H1 (cell line): ENCODE measurements around the gene LSR. TPM values are rescaled to one million over a fixed set of nuclear protein-coding genes. Genes with fewer than 3 reads are reported as not detected.

ENCODE experiments used
- CTCF ChIA-PET: fragments of 300-600 bp; sonication (Branson Sonifier 250); formaldehyde crosslinking; loops from one replicate; lab custom pipeline; 2021; ENCODE audit not compliant: partially characterized antibody; lab: Charles Lee
- POLR2A ChIA-PET: fragments of 300-600 bp; sonication (Branson Sonifier 250); formaldehyde crosslinking; loops from one replicate; lab custom pipeline; 2021; ENCODE audit warnings: inconsistent platforms; ENCODE audit not compliant: partially characterized antibody; lab: Charles Lee
- DNase-seq, 2 experiments: peaks; one replicate each; pipeline versions ENCODE4 v3.0.0 to v3.0.0-alpha.2; 2010 to 2022; ENCODE audit warnings: low spot score in 2 of 2, low read depth in 1 of 2, mixed read lengths in 1 of 2
- FAIRE-seq: peaks from 2 replicates; lab custom pipeline; 2011; peaks lifted over from hg19 to GRCh38; lab: Jason Lieb, UNC
- H2AFZ ChIP-seq: 2 replicates; pipeline ENCODE4 v1.8.1; 2012; ENCODE audit warnings: low read length, inconsistent platforms
- H2AK5ac ChIP-seq: 2 replicates; pipeline ENCODE4 v1.6.1; 2013; ENCODE audit warnings: low read depth, low read length
- H2BK120ac ChIP-seq: replicated peaks from 2 replicates; pipeline ENCODE3; 2013; ENCODE audit warnings: low read depth, low read length, inconsistent platforms
- H2BK12ac ChIP-seq: 2 replicates; pipeline ENCODE4 v1.6.1; 2013; ENCODE audit warnings: low read depth, low read length
- H2BK15ac ChIP-seq: 2 replicates; pipeline ENCODE4 v1.6.1; 2013; ENCODE audit warnings: low read length
- H2BK20ac ChIP-seq: 2 replicates; pipeline ENCODE4 v1.6.1; 2013; ENCODE audit warnings: low read length
- H2BK5ac ChIP-seq: 2 replicates; pipeline ENCODE4 v1.6.1; 2013; ENCODE audit warnings: low read depth, low read length
- H3K14ac ChIP-seq: 2 replicates; pipeline ENCODE4 v1.6.1; 2013; ENCODE audit warnings: inconsistent platforms; ENCODE audit not compliant: insufficient read length
- H3K18ac ChIP-seq: 2 replicates; pipeline ENCODE4 v1.6.1; 2013; ENCODE audit warnings: low read length; ENCODE audit errors: extremely low read depth
- H3K23ac ChIP-seq: 2 replicates; pipeline ENCODE4 v1.6.1; 2013; ENCODE audit warnings: inconsistent platforms; ENCODE audit not compliant: insufficient read length
- H3K23me2 ChIP-seq: 2 replicates; pipeline ENCODE4 v1.6.1; 2013; ENCODE audit warnings: low read depth, low read length
- H3K27ac ChIP-seq: 2 replicates; pipeline ENCODE4 v1.6.1; 2011; ENCODE audit warnings: low read depth, low read length, inconsistent platforms
- H3K27me3 ChIP-seq, 4 experiments: replicated peaks in 1 of 4; 1 replicate in 1 of 4; 2 replicates in 3 of 4; pipeline versions ENCODE4 v1.6.1 to v1.8.1; 2011 to 2013; ENCODE audit warnings: low read length in 3 of 4, mild to moderate bottlenecking in 3 of 4, inconsistent platforms in 2 of 4, mixed read lengths in 2 of 4, moderate library complexity in 1 of 4; ENCODE audit not compliant: control insufficient read depth in 3 of 4, insufficient read depth in 3 of 4; ENCODE audit errors: extremely low read depth in 1 of 4
- H3K36me3 ChIP-seq, 4 experiments: 2 replicates each; pipeline versions ENCODE4 v1.6.1 to v1.8.1; 2011 to 2013; ENCODE audit warnings: mild to moderate bottlenecking in 4 of 4, low read length in 3 of 4, moderate library complexity in 2 of 4, control low read depth in 1 of 4, inconsistent platforms in 1 of 4; ENCODE audit not compliant: insufficient read depth in 4 of 4, control insufficient read depth in 2 of 4
- H3K4ac ChIP-seq: replicated peaks from 2 replicates; pipeline ENCODE3; 2013; ENCODE audit warnings: low read length, low read depth, mixed read lengths, inconsistent platforms; ENCODE audit not compliant: insufficient read length
- H3K4me1 ChIP-seq, 4 experiments: replicated peaks in 1 of 4; 1 replicate in 1 of 4; 2 replicates in 3 of 4; pipeline versions ENCODE4 v1.6.1 to v1.8.1; 2011 to 2013; ENCODE audit warnings: low read length in 3 of 4, inconsistent platforms in 2 of 4, mixed read lengths in 1 of 4; ENCODE audit not compliant: insufficient read depth in 4 of 4, control insufficient read depth in 3 of 4
- H3K4me2 ChIP-seq, 2 experiments: 2 replicates each; pipeline versions ENCODE4 v1.6.1 to v1.8.1; 2011 to 2013; ENCODE audit warnings: low read depth in 2 of 2, low read length in 2 of 2, control low read depth in 1 of 2, inconsistent platforms in 1 of 2, mild to moderate bottlenecking in 1 of 2; ENCODE audit not compliant: insufficient read depth in 1 of 2
- H3K4me3 ChIP-seq, 4 experiments: fragments of 200-600, 300-600 bp in 1 of 4; sonication (generic), shearing (Covaris generic), sonication (Bioruptor Twin) in 1 of 4; 2 replicates each; pipeline versions ENCODE4 v1.5.1 to v1.8.1; 2011 to 2016; ENCODE audit warnings: low read length in 4 of 4, low read depth in 3 of 4, control low read depth in 2 of 4, inconsistent platforms in 2 of 4, mild to moderate bottlenecking in 2 of 4, mixed read lengths in 1 of 4, moderate library complexity in 1 of 4; ENCODE audit not compliant: insufficient read depth in 2 of 4; ENCODE audit errors: extremely low read depth in 1 of 4
- H3K56ac ChIP-seq: replicated peaks from 2 replicates; pipeline ENCODE3; 2013; ENCODE audit warnings: low read depth, mild to moderate bottlenecking, mixed read lengths, low read length, inconsistent platforms; ENCODE audit not compliant: insufficient read length
- H3K79me1 ChIP-seq: 2 replicates; pipeline ENCODE4 v1.6.1; 2013; ENCODE audit warnings: low read depth, low read length, control low read depth
- H3K79me2 ChIP-seq, 2 experiments: 2 replicates each; pipeline versions ENCODE4 v1.6.1 to v1.8.1; 2012 to 2013; ENCODE audit warnings: low read length in 2 of 2, mild to moderate bottlenecking in 2 of 2, inconsistent platforms in 1 of 2; ENCODE audit not compliant: insufficient read depth in 2 of 2, control insufficient read depth in 1 of 2
- H3K9ac ChIP-seq, 4 experiments: replicated peaks in 1 of 4; 1 replicate in 1 of 4; 2 replicates in 3 of 4; pipeline versions ENCODE4 v1.6.1 to v1.8.1; 2011 to 2013; ENCODE audit warnings: low read depth in 3 of 4, low read length in 3 of 4, control low read depth in 2 of 4, mild to moderate bottlenecking in 2 of 4, moderate library complexity in 2 of 4, inconsistent platforms in 1 of 4; ENCODE audit errors: extremely low read depth in 1 of 4
- H3K9me3 ChIP-seq, 2 experiments: 2 replicates each; pipeline versions ENCODE4 v1.6.1 to v1.8.1; 2012 to 2013; ENCODE audit warnings: mild to moderate bottlenecking in 2 of 2, moderate library complexity in 2 of 2, control low read depth in 1 of 2, inconsistent platforms in 1 of 2, low read depth in 1 of 2, low read length in 1 of 2, mixed read lengths in 1 of 2; ENCODE audit not compliant: insufficient read depth in 2 of 2
- H4K20me1 ChIP-seq, 2 experiments: replicated peaks in 1 of 2; 2 replicates each; pipeline versions ENCODE3 to v1.8.1; 2011 to 2013; ENCODE audit warnings: inconsistent platforms in 2 of 2, low read length in 2 of 2, mild to moderate bottlenecking in 1 of 2; ENCODE audit not compliant: insufficient read depth in 2 of 2, control insufficient read depth in 1 of 2
- H4K5ac ChIP-seq: 2 replicates; pipeline ENCODE4 v1.6.1; 2013; ENCODE audit warnings: low read length, low read depth, mixed read lengths, inconsistent platforms; ENCODE audit not compliant: insufficient read length
- H4K8ac ChIP-seq: 2 replicates; pipeline ENCODE4 v1.8.0; 2013; ENCODE audit warnings: mild to moderate bottlenecking, moderate library complexity, low read length, inconsistent platforms; ENCODE audit not compliant: insufficient read depth; ENCODE audit errors: extremely low read depth
- H4K91ac ChIP-seq: replicated peaks from 2 replicates; pipeline ENCODE3; 2013; ENCODE audit warnings: low read length, mixed read lengths, inconsistent platforms; ENCODE audit not compliant: insufficient read length
- CBX5 ChIP-seq: fragments of 300-800, 300-1000 bp; sonication (generic); IDR thresholded peaks from 2 replicates; pipeline ENCODE4 v1.7.1; 2016; ENCODE audit warnings: antibody characterized with exemption, low read length, low read depth
- EZH2 ChIP-seq: fragments of 200-600 bp; sonication (generic); IDR thresholded peaks from 2 replicates; pipeline ENCODE4 v1.7.1; 2012; ENCODE audit warnings: low read depth, mild to moderate bottlenecking, moderate library complexity, low read length, inconsistent platforms; ENCODE audit not compliant: severe bottlenecking
- FOSL1 ChIP-seq: IDR thresholded peaks from 2 replicates; pipeline ENCODE4 v1.6.1; 2011; ENCODE audit warnings: mild to moderate bottlenecking, low read depth, low read length, moderate library complexity; ENCODE audit not compliant: insufficient read depth
- KDM5A ChIP-seq: fragments of 200-600 bp; IDR thresholded peaks from 2 replicates; pipeline ENCODE4 v1.7.1; 2012; ENCODE audit warnings: mild to moderate bottlenecking, low read length, inconsistent platforms, mixed read lengths
- MAX ChIP-seq: IDR thresholded peaks from 2 replicates; pipeline ENCODE4 v1.6.1; 2012; ENCODE audit warnings: inconsistent platforms
- NANOG ChIP-seq: IDR thresholded peaks from 2 replicates; pipeline ENCODE4 v1.6.1; 2011; ENCODE audit warnings: low read length, low read depth, mild to moderate bottlenecking, inconsistent platforms; ENCODE audit not compliant: insufficient read depth, poor library complexity, severe bottlenecking
- TCF12 ChIP-seq: IDR thresholded peaks from 2 replicates; pipeline ENCODE4 v1.6.1; 2011; ENCODE audit warnings: low read depth, mild to moderate bottlenecking, low read length
- YY1 ChIP-seq: IDR thresholded peaks from 2 replicates; pipeline ENCODE4 v1.6.1; 2011; ENCODE audit warnings: low read depth, mild to moderate bottlenecking, low read length
- WGBS, 2 experiments: shearing (Covaris generic) in 1 of 2; methylation state at CpG; one replicate each; pipeline versions ENCODE4 v1.1.6 to v1.1.7; 2013 to 2015; ENCODE audit warnings: low lambda C conversion rate in 2 of 2, mixed read lengths in 2 of 2, inconsistent platforms in 1 of 2, low coverage in 1 of 2, missing lambda C conversion rate in 1 of 2; ENCODE audit not compliant: insufficient replicate concordance in 2 of 2, insufficient coverage in 1 of 2, insufficient read length in 1 of 2; ENCODE audit errors: extremely low coverage in 1 of 2, missing lambda C conversion rate in 1 of 2; 5-methylcytosine and 5-hydroxymethylcytosine counted together
- polyA plus RNA-seq, 7 experiments: library from polyadenylated mRNA; depleted of rRNA in 3 of 7; stranded (reverse) in 5 of 7; unstranded in 2 of 7; fragments of >200 nt in 5 of 7; fragments of 200-250 nt in 2 of 7; gene quantifications; 1 replicate in 5 of 7; 2 replicates in 1 of 7; 4 replicates in 1 of 7; pipeline versions ENCODE4 v1.2.1 to v1.2.3, GENCODE V29; 2011 to 2013; ENCODE audit warnings: missing spikeins in 2 of 7, mixed read lengths in 2 of 7
- total RNA-seq: library from RNA; stranded (reverse); fragmentation: NEBNext Ultra II Directional; extraction: Animal tissue kit (Norgen Biotek cat#: 25700); gene quantifications from 2 replicates; pipeline ENCODE4 v1.2.1, GENCODE V29; 2021

Gene LSR
- total and polyA plus RNA-seq, 2 of the 8 experiments (the other 6 are each of a cell fraction or from before 2014, with no cell fraction given): 159 to 186 TPM

GRCh38 chr19:35251456-35251855, 2.7 kb downstream of the LSR start:
- no peak overlapping the region for H3K4me2 ChIP-seq
- FAIRE-seq (no peak), DNase-seq (peak in 1 of 2 experiments; percentile 27)
- H3K4me1 ChIP-seq: peaks cover 0 to 14% (median 8%) of the 10 kb centered on the region in 4 experiments; a peak in 6 of 7 replicates
- CTCF ChIA-PET: interaction anchor here (1.0 to 1.5 kb wide), 2 partner anchors 13 to 115 kb away, joined by 3 to 4 read pairs; no protein-coding TSS in a partner anchor
- H4K20me1 ChIP-seq: peaks cover 28 to 30% of the 10 kb centered on the region in 2 experiments
- no peak overlapping the region for H2AK5ac ChIP-seq
- H3K18ac ChIP-seq: no peak overlapping the region
- no peaks in the 10 kb centered on the region for H3K9me3 ChIP-seq
- H3K27me3 ChIP-seq: no peaks in the 10 kb centered on the region
- POLR2A ChIA-PET: interaction anchor here (0.8 to 9.8 kb wide), 5 partner anchors 13 to 104 kb away, joined by 3 to 146 read pairs (median 4); partner anchors contain the start of genes FXYD5 and USF2
- H2BK5ac ChIP-seq: no peak overlapping the region
- no peak overlapping the region for H3K9ac ChIP-seq
- no peak overlapping the region for H3K23ac ChIP-seq
- no peak overlapping the region for H2BK120ac ChIP-seq
- no peak overlapping the region for H3K56ac ChIP-seq
- no peak overlapping the region for H4K91ac ChIP-seq
- peaks cover 21 to 34% (median 30%) of the 10 kb centered on the region in 4 experiments for H3K36me3 ChIP-seq
- WGBS, 2 experiments: 88% methylated on average over 2 of the region's 2 CpGs; no CpG with 5 or more reads in 1 of the 2 experiments
- peaks cover 10% of the 10 kb centered on the region; the same call in 1 of the 2 replicates for H3K23me2 ChIP-seq
- H2BK20ac ChIP-seq: no peak overlapping the region
- H2AFZ ChIP-seq: no peak overlapping the region
- H2BK15ac ChIP-seq: no peak overlapping the region
- H3K79me2 ChIP-seq: peaks cover 10 to 53% of the 10 kb centered on the region in 2 experiments
- no peak overlapping the region for H4K5ac ChIP-seq
- no peak overlapping the region for H3K27ac ChIP-seq
- H3K4me3 ChIP-seq: no peak overlapping the region
- no peak overlapping the region for H3K14ac ChIP-seq
- no peak overlapping the region for H4K8ac ChIP-seq
- H3K4ac ChIP-seq: no peak overlapping the region
- H2BK12ac ChIP-seq: no peak overlapping the region
- peaks cover 10% of the 10 kb centered on the region for H3K79me1 ChIP-seq
- TF ChIP-seq EZH2 (no peak), NANOG (no peak), YY1 (no peak), KDM5A (no peak), CBX5 (no peak), FOSL1 (no peak), MAX (no peak), TCF12 (no peak)
